ENCODE measurements around the gene PRRG1. TPM values are rescaled to one million over a fixed set of nuclear protein-coding genes. Genes with fewer than 3 reads are reported as not detected.

Gene PRRG1
- total RNA-seq, 1 experiment from 2014 or later: 8.6 TPM

- ATAC-seq: no peak
- DNase-seq (ENCODE audit: low read depth, low spot score): no peak
- BruUV-seq (replicated peaks): no TSS peak
- intact Hi-C loops (cut with micrococcal nuclease; ENCODE audit: unreplicated experiment) (no loop called here), in situ Hi-C loops (cut with HindIII; ENCODE audit: low pct_unique_long_range_greater_than_20kb, low sequenced_read_pairs) (no loop called here)
- Histone ChIP-seq H3K36me3 (ENCODE audit: control insufficient read depth, insufficient read depth, low read length) (no peaks in the 10 kb centered on the region), H3K27me3 (ENCODE audit: control insufficient read depth, insufficient read depth, low read length) (no peaks in the 10 kb centered on the region), H3K9me3 (ENCODE audit: control insufficient read depth, insufficient read depth, low read depth, low read length) (no peaks in the 10 kb centered on the region), H3K4me3 (ENCODE audit: low read depth in 2 of 2, low read length in 2 of 2) (no peak overlapping the region), H3K4me1 (ENCODE audit: control insufficient read depth, insufficient read depth, low read length) (no peaks in the 10 kb centered on the region), H3K27ac (ENCODE audit: low read length) (no peak overlapping the region)
- TF ChIP-seq POLR2AphosphoS5 (IDR thresholded peaks at IDR 0.05; ENCODE audit: low read depth, low read length) (no peak), SIN3A (IDR thresholded peaks at IDR 0.05; ENCODE audit: borderline replicate concordance, insufficient read depth, low read depth, low read length) (no peak)
- ChIA-PET POLR2A (no interaction called here), CTCF (no interaction called here)
Observed at GRCh38 chrX:37331546-37331945, 17.6 kb upstream of the PRRG1 start.

- no peaks in the 10 kb centered on the region for H3K27me3 ChIP-seq (ENCODE audit: control insufficient read depth, insufficient read depth, low read length)
- TF ChIP-seq POLR2AphosphoS5 (IDR thresholded peaks at IDR 0.05; ENCODE audit: low read depth, low read length): no peak
- no peak for TF ChIP-seq REST (IDR thresholded peaks at IDR 0.05; ENCODE audit: insufficient read depth in 1 of 2, low read depth in 2 of 2, low read length in 1 of 2)
- TF ChIP-seq TCF7L2 (IDR thresholded peaks at IDR 0.05; ENCODE audit: low read depth, low read length): no peak
- no peak for TF ChIP-seq CTCF (IDR thresholded peaks at IDR 0.05)
- DNase-seq (ENCODE audit: low read depth, low spot score) (no peak), ATAC-seq (no peak)
- ChIA-PET POLR2A (no interaction called here), CTCF (no interaction called here)
- in situ Hi-C loops (cut with HindIII; ENCODE audit: low pct_unique_long_range_greater_than_20kb, low sequenced_read_pairs) (no loop called here), intact Hi-C loops (cut with micrococcal nuclease; ENCODE audit: unreplicated experiment) (no loop called here)
- no peaks in the 10 kb centered on the region for H3K9me3 ChIP-seq (ENCODE audit: control insufficient read depth, insufficient read depth, low read depth, low read length)
- BruUV-seq (replicated peaks): no TSS peak
- no peak overlapping the region for H3K27ac ChIP-seq (ENCODE audit: low read length)
- no peak overlapping the region for H3K4me3 ChIP-seq (ENCODE audit: low read depth in 2 of 2, low read length in 2 of 2)
- H3K36me3 ChIP-seq (ENCODE audit: control insufficient read depth, insufficient read depth, low read length): no peaks in the 10 kb centered on the region
- no peaks in the 10 kb centered on the region for H3K4me1 ChIP-seq (ENCODE audit: control insufficient read depth, insufficient read depth, low read length)
Observed at GRCh38 chrX:37332055-37332454, 17.1 kb upstream of the PRRG1 start.

GRCh38 chrX:37332987-37333658, 16.0 kb upstream of the PRRG1 start:
- no peaks in the 10 kb centered on the region for H3K4me1 ChIP-seq (ENCODE audit: control insufficient read depth, insufficient read depth, low read length)
- ATAC-seq (no peak), DNase-seq (ENCODE audit: low read depth, low spot score) (no peak)
- CTCF ChIA-PET: no interaction called here
- H3K4me3 ChIP-seq (ENCODE audit: low read depth in 2 of 2, low read length in 2 of 2): no peak overlapping the region
- POLR2A ChIA-PET: no interaction called here
- H3K27ac ChIP-seq (ENCODE audit: low read length): no peak overlapping the region
- no peak for TF ChIP-seq POLR2AphosphoS5 (IDR thresholded peaks at IDR 0.05; ENCODE audit: low read depth, low read length)
- TF ChIP-seq SIN3A (IDR thresholded peaks at IDR 0.05; ENCODE audit: borderline replicate concordance, insufficient read depth, low read depth, low read length): no peak
- no peak for TF ChIP-seq TCF7L2 (IDR thresholded peaks at IDR 0.05; ENCODE audit: low read depth, low read length)
- TF ChIP-seq REST (IDR thresholded peaks at IDR 0.05; ENCODE audit: insufficient read depth in 1 of 2, low read depth in 2 of 2, low read length in 1 of 2): no peak
- TF ChIP-seq CTCF (IDR thresholded peaks at IDR 0.05): no peak
- intact Hi-C loops (cut with micrococcal nuclease; ENCODE audit: unreplicated experiment): no loop called here
- BruUV-seq (replicated peaks): no TSS peak
- no peaks in the 10 kb centered on the region for H3K27me3 ChIP-seq (ENCODE audit: control insufficient read depth, insufficient read depth, low read length)
- in situ Hi-C loops (cut with HindIII; ENCODE audit: low pct_unique_long_range_greater_than_20kb, low sequenced_read_pairs): no loop called here
- H3K36me3 ChIP-seq (ENCODE audit: control insufficient read depth, insufficient read depth, low read length): no peaks in the 10 kb centered on the region
- no peaks in the 10 kb centered on the region for H3K9me3 ChIP-seq (ENCODE audit: control insufficient read depth, insufficient read depth, low read depth, low read length)
